GM18505 (cell line): ENCODE data around the gene DIPK1B.
"Not testable (repeated sequence)": the region's sequence is repeated elsewhere in the genome, so short reads cannot be mapped to it uniquely, and the experiment has no call there.

ENCODE experiments used
- ATAC-seq: cut with Tn5 transposase; IDR thresholded peaks from one replicate; pipeline ENCODE4 v1.9.1; 2021; ENCODE audit not compliant: unreplicated experiment
- POLR2A ChIP-seq: IDR thresholded peaks from 4 replicates; pipeline ENCODE4 v1.6.1; 2011; ENCODE audit warnings: borderline replicate concordance; ENCODE audit not compliant: insufficient read depth, insufficient read length; ENCODE audit errors: extremely low read depth

Gene DIPK1B

GRCh38 chr9:136705564-136705963, 6.8 kb upstream of the DIPK1B start:
- no peak for TF ChIP-seq POLR2A
- ATAC-seq, result no peak

- ATAC-seq, result no peak
- TF ChIP-seq POLR2A, result no peak
These were observed 5.4 kb upstream of the DIPK1B start for GRCh38 chr9:136707011-136707410.

GRCh38 chr9:136707849-136708517, 4.4 kb upstream of the DIPK1B start:
- no peak for ATAC-seq
- no peak for TF ChIP-seq POLR2A

- no peak for ATAC-seq
- no peak for TF ChIP-seq POLR2A
These were observed 2.8 kb upstream of the DIPK1B start for GRCh38 chr9:136709454-136710109.

- ATAC-seq, result no peak
- no peak for TF ChIP-seq POLR2A
These were observed 1.8 kb upstream of the DIPK1B start for GRCh38 chr9:136710543-136710942.

GRCh38 chr9:136711219-136711648, 1.1 kb upstream of the DIPK1B start:
- ATAC-seq, result not testable (repeated sequence)

- no peak for ATAC-seq
- no peak for TF ChIP-seq POLR2A
These were observed 545 bp downstream of the DIPK1B start for GRCh38 chr9:136712690-136713544.

- no peak for TF ChIP-seq POLR2A
- no peak for ATAC-seq
These were observed 1.2 kb downstream of the DIPK1B start for GRCh38 chr9:136713550-136713949.

GRCh38 chr9:136714096-136714892, 1.9 kb downstream of the DIPK1B start:
- TF ChIP-seq POLR2A, result no peak
- ATAC-seq, result no peak

GRCh38 chr9:136714893-136715274, 2.5 kb downstream of the DIPK1B start:
- TF ChIP-seq POLR2A, result no peak
- ATAC-seq, result no peak

- no peak for TF ChIP-seq POLR2A
- ATAC-seq, result no peak
These were observed 5.0 kb downstream of the DIPK1B start for GRCh38 chr9:136717399-136717798.

- ATAC-seq, result no peak
- no peak for TF ChIP-seq POLR2A
These were observed 6.2 kb downstream of the DIPK1B start for GRCh38 chr9:136718345-136719194.
